Natural killer cell (primary cell): Measurements from ENCODE around the gene M1AP. TPM values are rescaled to one million over a fixed set of nuclear protein-coding genes. Genes with fewer than 3 reads are reported as not detected.

Experiments used
- ATAC-seq, 3 donors: fragments of 150-1000 bp in 2 of 3; fragments of 200-7000 bp in 1 of 3; cut with Tn5 transposase; 1 replicate in 1 of 3; 2 replicates in 2 of 3; pipeline ENCODE4 v1.10.0; 2021; ENCODE audit warnings: mild to moderate bottlenecking in 2 of 3, moderate library complexity in 2 of 3
- DNase-seq, 2 donors: peaks; one replicate each; pipeline versions ENCODE4 v3.0.0 to v3.0.0-alpha.2; 2013 to 2021; ENCODE audit warnings: mixed read lengths in 1 of 2
- H3K27ac ChIP-seq: one replicate; pipeline ENCODE4 v1.5.1; 2013; ENCODE audit warnings: mild to moderate bottlenecking, low read length
- H3K27me3 ChIP-seq: one replicate; pipeline ENCODE4 v1.6.1; 2013; ENCODE audit warnings: low read length; ENCODE audit not compliant: control insufficient read depth, insufficient read depth
- H3K36me3 ChIP-seq: one replicate; pipeline ENCODE4 v1.6.1; 2013; ENCODE audit warnings: low read length; ENCODE audit not compliant: control insufficient read depth, insufficient read depth
- H3K4me1 ChIP-seq: one replicate; pipeline ENCODE4 v1.6.1; 2013; ENCODE audit warnings: low read length; ENCODE audit not compliant: control insufficient read depth, insufficient read depth
- H3K4me3 ChIP-seq: one replicate; pipeline ENCODE4 v1.5.1; 2013; ENCODE audit warnings: low read length
- H3K9me3 ChIP-seq: one replicate; pipeline ENCODE4 v1.6.1; 2013; ENCODE audit warnings: low read length; ENCODE audit not compliant: control insufficient read depth, insufficient read depth
- H3K27ac Mint-ChIP-seq, 2 donors: one replicate each; pipeline ENCODE4 v1.8.0; 2022; ENCODE audit warnings: mild to moderate bottlenecking in 2 of 2, mixed read lengths in 2 of 2, moderate library complexity in 1 of 2
- H3K27me3 Mint-ChIP-seq, 2 donors: one replicate each; pipeline ENCODE4 v1.8.0; 2022; ENCODE audit warnings: low read depth in 2 of 2, mixed read lengths in 2 of 2
- H3K36me3 Mint-ChIP-seq: one replicate; pipeline ENCODE4 v1.8.0; 2022; ENCODE audit warnings: mixed read lengths
- H3K4me1 Mint-ChIP-seq, 2 donors: one replicate each; pipeline ENCODE4 v1.8.0; 2022; ENCODE audit warnings: mixed read lengths in 2 of 2
- H3K4me3 Mint-ChIP-seq: one replicate; pipeline ENCODE4 v1.8.0; 2022; ENCODE audit warnings: mild to moderate bottlenecking, moderate library complexity, mixed read lengths
- H3K9me3 Mint-ChIP-seq, 2 donors: one replicate each; pipeline ENCODE4 v1.8.0; 2022; ENCODE audit warnings: mixed read lengths in 2 of 2
- WGBS: methylation state at CpG from one replicate; pipeline ENCODE4 v1.1.7; 2013; ENCODE audit warnings: missing lambda C conversion rate; ENCODE audit not compliant: insufficient coverage; 5-methylcytosine and 5-hydroxymethylcytosine counted together
- intact Hi-C: fragments of 100-400 bp; cut with micrococcal nuclease; formaldehyde crosslinking; loops from one replicate; pipeline ENCODE4 v1.14.2; 2022
- total RNA-seq, 4 donors: library from RNA; stranded (reverse); fragments of 120-200 nt in 1 of 4; gene quantifications; one replicate each; pipeline versions ENCODE4 v1.2.3 to v1.2.4, GENCODE V29; 2013 to 2022
- TF ChIP-seq, protein P1 (sequence below): fragments of 200-600 bp; IDR thresholded peaks from one replicate; pipeline ENCODE4 v1.8.0; 2022; ENCODE audit warnings: antibody characterized with exemption

The M1AP gene
- total RNA-seq, 3 donors from 2014 or later (not counting 1 experiment from before 2014, with no cell fraction given) = not detected

DNA sequence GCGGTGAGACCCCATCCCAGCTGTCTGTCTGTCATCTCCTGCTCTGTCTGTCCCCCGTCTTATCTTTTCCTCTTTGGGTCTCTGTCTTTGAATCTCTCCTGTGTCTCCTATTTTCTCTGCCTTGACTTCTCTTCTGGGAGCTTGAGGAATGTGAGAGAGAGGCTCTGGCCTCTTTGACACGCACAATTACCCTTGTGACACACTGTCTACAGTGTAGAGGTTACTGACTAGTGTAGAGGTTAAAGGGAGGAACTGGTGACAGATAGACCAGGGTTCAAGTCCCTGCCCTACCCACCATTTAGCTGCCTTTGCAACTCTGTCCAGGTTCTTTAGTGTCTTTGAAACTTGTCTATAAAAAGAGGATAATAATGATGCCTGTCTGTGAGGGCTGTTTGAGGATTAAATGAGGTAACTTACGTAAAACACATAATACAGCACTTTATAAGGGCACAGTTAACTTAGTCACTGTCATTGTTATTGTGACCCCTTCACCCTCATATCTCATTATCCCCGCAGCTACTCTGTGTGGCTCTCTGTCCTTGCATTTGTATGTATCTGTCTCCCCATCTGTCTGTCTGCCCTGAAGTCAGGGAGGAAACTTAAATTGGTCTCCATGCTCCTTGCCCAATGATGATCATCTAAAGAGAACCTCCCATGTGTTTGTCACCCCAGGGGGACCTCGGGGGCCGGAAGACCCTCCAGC, 25.8 kb upstream of the M1AP start:
- no peaks in the 10 kb centered on the region for H3K9me3 Mint-ChIP-seq
- intact Hi-C loops = no loop called here
- H3K27me3 ChIP-seq = no peaks in the 10 kb centered on the region
- ATAC-seq (no peak), DNase-seq (no peak)
- TF ChIP-seq, protein P1, sequence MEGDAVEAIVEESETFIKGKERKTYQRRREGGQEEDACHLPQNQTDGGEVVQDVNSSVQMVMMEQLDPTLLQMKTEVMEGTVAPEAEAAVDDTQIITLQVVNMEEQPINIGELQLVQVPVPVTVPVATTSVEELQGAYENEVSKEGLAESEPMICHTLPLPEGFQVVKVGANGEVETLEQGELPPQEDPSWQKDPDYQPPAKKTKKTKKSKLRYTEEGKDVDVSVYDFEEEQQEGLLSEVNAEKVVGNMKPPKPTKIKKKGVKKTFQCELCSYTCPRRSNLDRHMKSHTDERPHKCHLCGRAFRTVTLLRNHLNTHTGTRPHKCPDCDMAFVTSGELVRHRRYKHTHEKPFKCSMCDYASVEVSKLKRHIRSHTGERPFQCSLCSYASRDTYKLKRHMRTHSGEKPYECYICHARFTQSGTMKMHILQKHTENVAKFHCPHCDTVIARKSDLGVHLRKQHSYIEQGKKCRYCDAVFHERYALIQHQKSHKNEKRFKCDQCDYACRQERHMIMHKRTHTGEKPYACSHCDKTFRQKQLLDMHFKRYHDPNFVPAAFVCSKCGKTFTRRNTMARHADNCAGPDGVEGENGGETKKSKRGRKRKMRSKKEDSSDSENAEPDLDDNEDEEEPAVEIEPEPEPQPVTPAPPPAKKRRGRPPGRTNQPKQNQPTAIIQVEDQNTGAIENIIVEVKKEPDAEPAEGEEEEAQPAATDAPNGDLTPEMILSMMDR = no peak
- 92% methylated on average over 7 of the region's 7 CpGs for WGBS
- no peaks in the 10 kb centered on the region for H3K9me3 ChIP-seq
- no peaks in the 10 kb centered on the region for H3K27me3 Mint-ChIP-seq
- peaks cover 10% of the 10 kb centered on the region for H3K36me3 Mint-ChIP-seq
- peaks cover 34% of the 10 kb centered on the region for H3K36me3 ChIP-seq
- H3K27ac Mint-ChIP-seq = no peak overlapping the region
- H3K4me1 Mint-ChIP-seq = peaks cover 0 to 11% of the 10 kb centered on the region in 2 donors
- H3K4me3 ChIP-seq = no peak overlapping the region
- H3K4me3 Mint-ChIP-seq = no peak overlapping the region
- no peaks in the 10 kb centered on the region for H3K4me1 ChIP-seq
- no peak overlapping the region for H3K27ac ChIP-seq

DNA sequence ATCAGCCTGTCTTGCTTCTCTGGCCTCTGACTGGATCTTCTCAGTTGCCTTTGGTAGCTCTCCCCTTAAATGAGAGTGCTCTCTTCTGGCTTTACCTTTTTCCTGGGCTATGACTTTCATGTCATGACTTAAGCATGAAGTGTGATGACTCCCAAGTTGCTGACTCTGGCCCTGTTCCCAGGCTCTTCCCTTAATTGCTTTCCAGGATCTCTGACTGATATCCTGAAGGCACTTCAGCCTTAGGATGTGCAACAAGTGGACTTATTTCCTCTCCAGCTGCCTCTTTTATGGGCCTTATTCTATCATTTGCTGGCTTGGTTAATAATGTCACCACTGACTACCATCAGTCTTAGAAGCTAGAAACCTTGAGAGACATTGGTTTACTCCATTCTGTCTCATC, 23.3 kb upstream of the M1AP start:
- H3K27me3 Mint-ChIP-seq = no peaks in the 10 kb centered on the region
- H3K27ac Mint-ChIP-seq = no peak overlapping the region
- H3K4me3 ChIP-seq = no peak overlapping the region
- no peak overlapping the region for H3K27ac ChIP-seq
- TF ChIP-seq, protein P1 = no peak
- H3K9me3 Mint-ChIP-seq = no peaks in the 10 kb centered on the region
- no peak overlapping the region for H3K4me3 Mint-ChIP-seq
- no peaks in the 10 kb centered on the region for H3K27me3 ChIP-seq
- H3K36me3 Mint-ChIP-seq = peaks cover 7% of the 10 kb centered on the region
- intact Hi-C loops = no loop called here
- DNase-seq = no peak
- H3K36me3 ChIP-seq = peaks cover 29% of the 10 kb centered on the region
- no peak for ATAC-seq
- peaks cover 0 to 11% of the 10 kb centered on the region in 2 donors for H3K4me1 Mint-ChIP-seq
- no peaks in the 10 kb centered on the region for H3K9me3 ChIP-seq
- no peaks in the 10 kb centered on the region for H3K4me1 ChIP-seq

DNA sequence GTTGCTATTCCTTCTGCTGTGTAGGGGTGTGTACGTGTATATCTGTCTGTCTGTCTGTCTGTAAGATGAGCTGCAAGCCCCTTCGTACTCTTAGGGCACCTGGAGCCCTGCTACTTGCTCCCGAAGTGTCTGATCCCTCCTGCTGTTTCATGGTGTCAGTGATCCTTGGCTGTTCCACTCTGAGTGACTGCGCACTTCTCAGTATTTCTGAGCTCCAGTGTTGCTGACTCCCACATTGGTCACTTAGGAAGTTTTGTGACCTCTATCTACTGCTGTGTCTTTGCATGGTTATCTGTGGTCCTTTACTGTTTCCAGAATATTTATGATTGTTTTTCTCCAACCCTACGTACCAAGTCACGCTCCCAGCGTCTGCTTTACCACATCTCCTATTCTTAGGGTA, 22.1 kb upstream of the M1AP start:
- WGBS = 96% methylated on average over 7 of the region's 7 CpGs
- peaks cover 18% of the 10 kb centered on the region for H3K36me3 ChIP-seq
- no peaks in the 10 kb centered on the region for H3K9me3 Mint-ChIP-seq
- H3K36me3 Mint-ChIP-seq = no peaks in the 10 kb centered on the region
- H3K4me3 Mint-ChIP-seq = no peak overlapping the region
- no peak overlapping the region for H3K4me3 ChIP-seq
- H3K4me1 ChIP-seq = no peaks in the 10 kb centered on the region
- H3K9me3 ChIP-seq = no peaks in the 10 kb centered on the region
- H3K4me1 Mint-ChIP-seq = peaks cover 0 to 11% of the 10 kb centered on the region in 2 donors
- no peaks in the 10 kb centered on the region for H3K27me3 Mint-ChIP-seq
- intact Hi-C loops = no loop called here
- no peak for ATAC-seq
- no peak for DNase-seq
- TF ChIP-seq, protein P1 = no peak
- no peak overlapping the region for H3K27ac ChIP-seq
- H3K27ac Mint-ChIP-seq = no peak overlapping the region
- no peaks in the 10 kb centered on the region for H3K27me3 ChIP-seq

DNA sequence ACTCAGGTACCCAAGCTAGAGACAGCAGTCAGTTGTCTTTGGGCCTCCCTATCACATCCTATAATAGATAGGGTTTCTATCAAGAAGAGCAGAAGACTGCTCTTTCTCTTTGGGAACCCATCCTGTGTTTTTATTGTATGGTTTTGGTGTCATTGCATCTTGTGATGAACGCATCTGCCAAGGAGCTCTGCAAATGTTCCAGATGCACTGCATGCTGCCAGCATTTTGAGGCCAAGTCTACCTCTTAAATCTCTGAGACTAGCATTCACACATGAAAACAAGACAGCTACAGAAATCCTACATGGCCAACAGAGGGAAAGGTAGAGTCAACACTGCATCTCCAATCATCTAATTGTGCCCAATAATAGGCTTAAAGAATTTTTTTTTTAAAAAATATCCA, 20.0 kb upstream of the M1AP start:
- Mint-ChIP-seq H3K4me1 (peaks cover 0 to 11% of the 10 kb centered on the region in 2 donors), H3K27ac (no peak overlapping the region), H3K36me3 (no peaks in the 10 kb centered on the region), H3K27me3 (no peaks in the 10 kb centered on the region), H3K4me3 (no peak overlapping the region), H3K9me3 (no peaks in the 10 kb centered on the region)
- no peak for DNase-seq
- H3K4me3 ChIP-seq = no peak overlapping the region
- peaks cover 3% of the 10 kb centered on the region for H3K36me3 ChIP-seq
- no peak for ATAC-seq
- intact Hi-C loops = no loop called here
- WGBS = 100% methylated on average over 1 of the region's 1 CpG
- H3K27ac ChIP-seq = no peak overlapping the region
- H3K27me3 ChIP-seq = no peaks in the 10 kb centered on the region
- H3K9me3 ChIP-seq = no peaks in the 10 kb centered on the region
- H3K4me1 ChIP-seq = no peaks in the 10 kb centered on the region
- TF ChIP-seq, protein P1 = no peak
